Germinal center (tissue), 1 donor: ENCODE measurements around the gene C1orf167.
"Not testable (repeated sequence)": the region's sequence is repeated elsewhere in the genome, so short reads cannot be mapped to it uniquely, and the experiment has no call there.

Experiments used
- DNase-seq: peaks from one replicate; pipeline ENCODE4 v3.0.0; 2012; ENCODE audit warnings: mixed read lengths, low spot score

Gene C1orf167

DNA sequence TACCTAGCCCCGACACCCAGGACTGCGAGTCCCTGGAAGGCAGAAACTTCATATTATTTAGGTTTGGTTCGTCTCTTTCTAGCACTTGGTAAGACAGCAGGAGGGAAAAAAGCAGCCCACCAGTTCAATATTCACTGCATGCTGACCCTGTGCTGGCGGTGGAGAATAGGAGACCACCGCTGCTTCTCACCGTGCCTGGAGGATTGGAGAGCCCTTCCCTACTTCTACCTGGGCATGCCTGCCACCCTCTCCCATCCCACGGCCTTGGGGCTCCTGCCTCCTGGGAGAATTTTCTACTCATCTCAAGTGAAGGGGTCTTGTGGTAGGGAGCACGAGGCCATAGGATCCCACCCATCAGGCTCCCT lies 38.4 kb downstream of the C1orf167 start:
- no peak for DNase-seq

DNA sequence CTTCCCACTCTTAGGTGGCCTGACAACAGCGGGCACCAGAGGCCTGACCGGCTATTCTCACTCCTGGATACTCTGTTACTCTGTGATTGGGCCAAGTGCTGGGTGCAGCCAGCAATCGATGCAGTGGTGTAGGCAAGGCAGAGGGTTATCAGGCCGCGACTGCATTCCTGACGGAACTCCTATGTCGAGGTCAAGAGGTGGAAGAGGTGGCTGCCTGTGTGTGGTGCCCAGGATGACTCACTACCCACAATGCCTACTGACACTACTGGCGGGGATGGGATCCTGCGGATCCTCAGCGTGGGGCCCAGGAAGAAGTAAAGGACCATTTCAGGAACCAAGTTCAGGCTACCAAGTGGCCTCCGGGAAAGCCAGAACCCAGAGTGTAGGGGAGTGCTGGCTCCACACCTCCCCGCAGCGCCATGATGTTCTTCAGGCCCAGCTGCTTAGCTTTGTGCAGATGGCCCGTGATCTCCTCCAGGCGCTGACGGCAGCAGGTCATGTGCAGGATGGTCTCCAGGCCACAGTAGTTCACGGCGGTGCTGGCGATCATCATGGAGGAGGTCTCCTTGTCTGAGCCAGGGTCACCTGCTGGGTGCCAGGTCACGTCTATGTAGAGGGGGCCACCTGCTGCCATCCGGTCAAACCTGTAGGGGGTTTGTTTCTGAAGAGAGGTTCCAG lies 38.9 kb downstream of the C1orf167 start:
- no peak for DNase-seq

DNA sequence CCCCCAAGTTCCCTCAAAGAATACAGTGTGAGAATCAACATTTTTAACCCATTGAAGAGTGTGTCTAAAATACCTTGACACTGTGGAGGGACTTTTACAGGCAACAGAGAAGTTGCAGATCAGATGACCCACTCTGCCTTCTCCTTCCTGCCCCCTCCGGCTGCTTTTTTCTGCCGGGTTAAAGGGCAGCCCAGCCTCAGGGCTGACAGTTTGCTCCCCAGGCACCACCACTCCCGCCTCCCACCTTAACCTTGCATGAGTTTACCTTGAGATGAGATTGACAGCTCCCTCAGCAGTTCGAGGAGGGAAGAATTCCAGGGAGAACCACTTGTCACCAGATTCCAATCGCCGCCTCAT lies 40.6 kb downstream of the C1orf167 start:
- no peak for DNase-seq

DNA sequence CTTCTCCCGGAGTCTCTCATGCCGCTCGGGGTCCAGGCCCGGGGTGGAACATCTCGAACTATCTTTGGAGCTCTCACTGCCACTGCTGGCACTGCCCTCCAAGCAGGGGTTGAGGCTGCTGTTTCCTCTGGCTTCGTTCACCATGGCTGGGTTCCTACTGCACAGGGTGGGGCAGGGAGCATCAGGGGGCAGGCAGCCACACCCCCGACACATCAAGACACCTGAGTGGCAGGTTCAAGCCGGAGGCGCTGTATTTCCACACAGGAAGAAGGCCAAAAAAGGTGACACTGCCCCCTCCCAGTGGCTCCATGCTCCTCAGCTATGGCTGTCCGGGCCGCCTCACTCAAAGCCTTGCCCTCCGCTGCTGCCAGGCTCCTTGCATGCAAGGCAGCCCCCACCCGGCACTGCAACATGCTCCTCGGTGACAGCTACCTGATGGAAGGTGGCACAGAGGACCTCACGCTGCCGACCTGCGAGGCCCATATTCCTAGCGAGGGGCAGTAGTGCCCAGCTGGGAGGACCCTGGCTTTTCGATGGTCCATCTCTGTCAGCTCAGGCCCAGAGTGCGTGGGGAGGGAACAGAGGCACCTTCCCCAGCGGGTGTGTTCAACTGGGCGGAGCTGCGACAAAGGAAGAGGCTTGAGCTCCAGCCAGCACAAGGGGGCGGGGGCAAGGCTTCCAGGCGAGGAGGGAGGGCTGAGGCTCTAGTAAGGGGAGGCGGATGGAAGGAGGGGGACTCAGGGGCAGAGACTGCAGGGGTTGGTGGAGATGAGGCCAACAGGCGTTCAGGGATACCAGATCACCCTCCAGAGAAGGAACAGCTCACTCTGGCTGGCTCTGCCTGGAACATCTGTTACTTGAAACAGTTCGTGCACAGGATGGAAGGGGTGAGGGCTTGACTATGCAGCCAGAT lies 41.2 kb downstream of the C1orf167 start:
- DNase-seq, result peak; percentile 82

DNA sequence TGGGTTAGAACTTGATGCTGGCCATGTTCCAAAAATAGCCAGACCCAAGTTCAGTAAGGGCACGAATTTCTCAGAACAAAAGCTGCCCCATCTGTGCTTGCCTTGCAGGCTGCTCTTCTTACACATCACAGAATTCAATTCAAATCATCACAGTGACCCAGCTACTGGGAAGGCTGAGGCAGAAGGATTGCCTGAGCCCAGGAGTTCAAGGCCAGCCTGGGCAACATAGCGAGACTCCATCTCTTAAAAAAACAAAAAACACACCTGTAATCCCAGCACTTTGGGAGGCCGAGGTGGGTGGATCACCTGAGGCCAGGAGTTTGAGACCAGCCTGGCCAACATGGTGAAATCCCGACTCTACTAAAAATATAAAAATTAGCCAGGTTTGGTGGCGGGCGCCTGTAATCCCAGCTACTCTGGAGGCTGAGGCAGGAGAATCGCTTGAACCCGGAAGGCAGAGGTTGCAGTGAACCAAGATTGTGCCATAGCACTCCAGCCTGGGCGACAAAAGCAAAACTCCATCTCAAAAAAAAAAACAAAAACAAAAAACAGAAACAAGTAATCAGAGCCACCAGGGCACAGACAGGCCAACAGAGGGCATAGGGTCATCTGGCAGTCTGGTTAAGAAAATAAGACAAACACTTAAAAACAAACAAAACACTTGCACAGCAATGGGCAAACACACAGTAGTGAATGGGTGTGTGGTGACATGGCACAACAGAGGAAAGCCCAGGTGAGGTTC lies 42.1 kb downstream of the C1orf167 start:
- DNase-seq, result not testable (repeated sequence)

DNA sequence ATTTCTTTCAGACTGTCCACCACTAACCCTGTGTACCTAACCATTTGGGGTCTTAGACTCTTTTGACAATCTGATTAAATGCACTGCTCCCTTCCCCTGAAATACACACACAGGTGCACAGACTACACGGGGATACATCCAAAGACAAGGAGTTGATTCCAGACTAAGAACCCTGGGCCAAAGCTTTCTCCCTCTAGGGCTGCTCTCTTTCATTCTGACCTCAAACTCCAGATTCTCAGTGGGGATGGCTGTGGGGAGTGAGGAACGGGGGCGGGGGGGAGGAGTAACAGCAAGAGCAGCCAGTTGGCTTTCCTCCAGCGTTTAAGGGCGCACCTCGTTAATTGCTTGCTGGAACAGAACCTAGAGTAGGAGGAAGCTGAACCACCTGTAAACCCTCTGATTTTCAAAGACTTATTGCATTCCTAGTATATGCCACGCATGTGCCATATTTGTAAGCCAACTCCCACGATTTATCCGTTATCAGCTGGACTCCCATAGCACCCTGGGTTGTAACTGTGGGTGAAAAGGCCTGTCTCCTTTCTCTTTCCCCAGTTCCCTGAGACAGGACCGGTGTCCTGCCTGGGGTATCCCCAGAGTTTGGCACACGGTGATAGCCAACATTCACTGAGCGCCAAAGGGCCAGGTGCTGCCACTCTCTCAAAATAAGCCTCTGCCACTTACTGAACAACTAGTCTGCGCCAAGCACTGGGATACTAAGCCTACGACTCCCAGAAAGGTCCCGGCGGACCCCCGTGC lies 42.9 kb downstream of the C1orf167 start:
- peak; percentile 21 for DNase-seq

DNA sequence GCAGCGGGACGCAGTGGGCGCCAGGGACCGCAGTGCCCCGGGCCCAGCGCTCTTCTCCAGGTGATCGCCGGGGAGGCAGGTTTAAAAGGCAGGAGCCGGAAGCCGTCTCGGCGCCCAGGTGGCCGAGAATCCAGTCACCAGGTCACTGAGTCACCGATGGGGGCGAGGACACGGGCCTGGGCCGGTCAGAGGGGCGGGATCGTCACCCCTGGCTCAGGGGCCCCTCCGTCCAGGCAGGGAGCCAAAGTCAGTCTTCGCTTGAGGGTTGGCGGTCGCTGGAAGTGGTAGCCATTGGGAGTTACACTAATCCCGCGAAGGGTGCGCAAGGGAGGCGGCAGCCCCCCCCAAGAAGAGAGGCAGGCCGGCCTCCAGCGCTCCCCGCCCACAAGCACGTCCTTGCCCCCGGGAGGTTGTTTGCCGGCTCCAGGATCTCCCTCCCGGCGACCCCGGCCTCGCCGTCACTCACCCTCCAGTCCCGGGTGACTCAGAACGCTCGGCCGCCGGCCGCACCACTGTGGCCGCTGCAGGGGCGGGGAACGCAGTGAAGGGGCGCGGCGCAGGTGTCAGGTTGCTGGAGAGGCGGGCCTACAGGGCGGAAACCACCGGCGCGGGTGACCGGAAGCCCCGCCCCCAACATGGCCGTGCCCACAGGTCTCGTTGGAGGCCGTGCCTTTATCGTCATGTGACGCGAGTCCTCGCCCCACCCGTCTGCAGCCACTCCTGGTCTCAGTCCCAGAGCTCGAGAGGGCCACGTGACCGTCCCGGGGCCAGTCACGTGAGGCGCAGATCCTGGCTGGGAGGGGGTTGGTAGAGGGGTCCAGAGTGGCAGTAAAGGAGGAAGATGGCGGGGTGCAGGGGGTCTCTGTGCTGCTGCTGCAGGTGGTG lies 43.7 kb downstream of the C1orf167 start, which contains the start of the genes CLCN6 and MTHFR:
Gene CLCN6, plus strand, starts transcription at position 770 of the 885 bp plus-strand sequence. Its CDS starts 72 bp downstream, at position 842.
Gene MTHFR, minus strand, starts transcription at position 543 of the 885 bp plus-strand sequence. CDS start 2,848 bp downstream, outside the sequence.
- DNase-seq, result peak; percentile 98

DNA sequence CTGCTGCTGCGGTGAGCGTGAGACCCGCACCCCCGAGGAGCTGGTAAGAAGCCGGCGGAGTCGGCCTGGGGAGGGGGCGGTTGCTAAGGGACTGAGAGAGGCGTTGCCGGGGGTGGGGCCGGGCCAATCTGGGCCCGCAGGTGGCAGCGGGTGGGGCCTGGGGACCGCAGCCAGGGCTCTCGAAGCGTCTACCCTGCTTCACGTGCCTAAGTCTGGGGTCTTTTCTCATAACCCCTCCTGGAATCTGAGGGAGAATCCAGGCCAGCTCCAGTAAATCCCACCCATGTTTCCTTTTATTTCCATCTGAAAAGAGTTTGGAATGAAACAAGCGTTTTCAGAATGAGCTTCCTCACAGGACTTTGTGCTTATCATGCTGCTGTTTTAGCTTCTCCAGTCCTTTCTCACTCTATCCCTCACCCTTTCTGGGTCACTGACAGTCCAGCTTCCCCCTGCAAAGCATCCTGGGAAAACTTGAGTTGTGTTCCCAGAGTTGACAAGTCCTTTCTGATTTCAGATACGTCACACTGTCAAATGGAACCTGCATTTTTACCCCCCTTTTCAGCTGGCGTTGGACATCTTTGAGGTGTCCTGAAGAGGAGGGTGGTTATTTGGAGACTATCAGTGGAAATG lies 44.4 kb downstream of the C1orf167 start:
- peak; percentile 90 for DNase-seq

DNA sequence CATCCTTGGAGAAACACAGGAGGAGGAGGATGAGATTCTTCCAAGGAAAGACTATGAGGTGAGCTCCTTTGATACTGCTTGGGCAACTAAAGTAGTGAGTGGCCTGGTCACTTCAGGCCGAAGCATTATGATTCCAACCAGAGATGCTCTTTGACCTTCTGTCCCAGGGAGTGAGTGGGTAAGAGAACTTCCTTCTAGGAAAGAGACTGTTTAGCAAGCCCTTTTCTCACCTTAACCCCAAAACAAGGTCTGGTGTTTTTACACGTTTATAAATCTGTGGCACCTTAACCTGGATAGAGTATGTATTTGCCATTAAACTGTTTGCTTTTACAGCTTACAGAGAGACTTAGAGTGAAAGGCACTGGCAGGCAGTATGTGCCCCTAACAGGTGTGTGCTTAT lies 45.1 kb downstream of the C1orf167 start:
- DNase-seq, result no peak

DNA sequence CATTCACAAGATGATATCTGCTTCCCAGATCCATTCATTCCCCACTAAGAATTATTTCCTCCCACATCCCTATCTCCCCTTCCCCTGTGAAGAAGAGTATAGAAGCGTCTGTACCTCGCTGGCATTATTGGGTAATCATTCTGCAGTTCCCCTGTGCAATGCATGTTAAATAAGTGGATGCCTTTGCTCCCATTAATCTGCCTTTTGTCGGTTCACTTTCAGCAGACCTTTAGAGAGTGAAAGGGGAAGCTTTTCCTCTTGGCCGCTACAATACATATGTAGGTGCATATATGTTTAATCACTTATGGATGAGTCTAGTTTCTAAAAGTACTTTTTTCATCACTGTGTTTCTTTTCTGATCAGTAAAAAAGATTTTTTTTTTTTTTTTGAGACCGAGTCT lies 51.0 kb downstream of the C1orf167 start:
- no peak for DNase-seq

DNA sequence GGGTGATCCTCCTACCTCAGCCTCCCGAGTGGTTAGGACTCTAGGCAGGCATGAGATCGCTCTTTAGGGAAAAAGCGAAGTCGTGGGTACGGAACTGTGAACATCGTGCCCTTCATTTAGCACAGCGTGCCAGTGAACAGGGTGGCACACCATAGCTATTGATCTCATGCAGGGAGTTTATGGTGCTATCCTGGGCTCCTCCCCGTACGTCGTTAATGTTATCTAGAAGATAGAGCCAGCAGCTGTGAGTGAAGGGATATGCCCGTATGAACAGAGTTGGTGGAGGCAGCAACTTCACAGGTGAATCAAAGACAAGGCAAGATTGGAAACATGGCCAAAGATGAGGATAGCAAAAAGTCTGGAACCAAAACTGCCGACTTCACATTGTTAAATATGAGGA lies 55.2 kb downstream of the C1orf167 start:
- no peak for DNase-seq

DNA sequence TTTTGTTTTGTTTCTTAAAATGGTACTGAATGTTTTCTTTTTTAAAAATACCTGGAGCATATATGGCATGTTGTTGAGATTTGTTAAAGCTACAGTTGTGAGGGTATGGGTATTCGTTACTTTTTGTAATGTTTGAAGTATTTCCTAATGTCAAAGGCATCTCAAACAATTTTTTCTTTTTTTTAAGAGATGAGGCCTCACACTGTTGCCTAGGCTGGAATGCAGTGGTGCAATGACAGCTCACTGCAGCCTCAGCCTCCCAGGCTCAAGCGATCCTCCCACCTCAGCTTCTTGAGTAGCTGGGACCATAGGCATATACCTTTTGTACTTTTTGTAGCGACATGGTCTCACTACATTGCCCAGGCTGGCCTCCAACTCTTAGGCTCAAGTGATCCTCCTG lies 60.1 kb downstream of the C1orf167 start:
- no peak for DNase-seq

DNA sequence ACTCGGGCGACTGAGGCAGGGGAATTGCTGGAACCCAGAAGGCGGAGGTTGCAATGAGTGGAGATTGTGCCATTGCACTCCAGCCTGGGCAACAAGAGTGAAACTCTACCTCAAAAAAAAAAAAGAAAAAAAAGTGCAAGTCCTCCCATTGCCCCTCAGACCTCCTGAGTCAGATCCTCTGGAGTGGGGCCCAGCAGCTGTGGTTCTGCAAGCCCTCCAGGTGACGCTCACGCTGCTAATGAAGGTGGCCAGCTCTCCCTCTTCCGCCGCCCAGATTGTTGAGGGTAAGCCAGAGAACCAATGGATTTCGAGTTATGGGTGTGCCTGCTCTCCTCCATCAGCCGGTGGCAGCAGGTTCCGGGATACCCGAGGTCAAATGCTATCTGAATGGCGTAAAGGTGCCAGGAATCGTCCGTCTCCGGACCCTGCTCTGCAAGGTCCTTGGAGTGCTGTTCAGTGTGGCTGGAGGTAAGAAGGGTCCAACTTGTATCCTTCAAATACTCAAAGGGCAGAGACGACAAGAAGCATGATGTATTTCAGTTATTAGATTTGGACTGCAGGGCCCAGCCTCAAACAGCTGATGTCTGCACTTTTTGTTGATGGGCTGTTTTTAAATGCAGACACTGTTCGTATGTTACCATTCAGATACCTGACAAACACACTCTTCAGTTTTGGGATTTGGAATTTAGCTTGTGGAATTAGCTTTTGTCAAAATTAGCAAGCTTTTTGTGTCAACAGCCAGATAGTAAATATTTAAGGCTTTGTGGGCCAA lies 61.6 kb downstream of the C1orf167 start:
- DNase-seq, result no peak

DNA sequence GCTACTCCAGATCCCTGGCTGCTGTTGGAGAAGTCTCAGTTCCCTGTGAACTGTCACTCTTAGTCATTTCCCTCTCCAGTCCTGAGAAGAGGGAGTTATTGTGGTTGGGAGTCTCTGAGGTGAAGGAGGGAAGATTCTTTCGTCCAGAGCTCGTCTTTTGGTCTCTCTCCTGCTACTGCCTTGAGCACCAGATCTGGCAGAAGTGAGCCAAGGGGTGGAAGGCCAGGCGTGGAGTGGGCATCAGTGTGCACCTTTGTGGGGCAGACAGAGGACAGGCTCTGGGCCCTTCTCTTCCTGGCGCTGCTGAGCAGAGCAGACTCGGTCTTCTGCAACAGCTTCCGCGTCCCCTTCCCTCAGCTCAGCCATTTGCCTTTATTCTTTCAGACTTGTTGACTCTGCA lies 63.1 kb downstream of the C1orf167 start:
- no peak for DNase-seq

DNA sequence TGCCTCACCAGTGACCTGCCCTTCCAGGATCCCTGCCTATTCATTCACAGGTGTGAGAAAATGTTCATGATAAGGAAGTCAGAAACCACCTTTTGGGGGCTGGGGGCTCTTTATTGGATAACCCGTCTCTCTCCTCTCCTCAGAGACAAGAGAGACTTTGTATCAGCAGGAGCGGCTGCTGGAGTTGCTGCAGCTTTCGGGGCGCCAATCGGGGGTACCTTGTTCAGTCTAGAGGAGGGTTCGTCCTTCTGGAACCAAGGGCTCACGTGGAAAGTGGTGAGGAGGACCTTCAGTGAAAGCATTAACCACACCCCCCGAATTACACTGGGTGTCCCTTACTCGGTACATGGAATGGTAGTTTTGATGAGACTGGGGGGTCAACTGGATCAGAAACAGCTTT lies 65.0 kb downstream of the C1orf167 start:
- DNase-seq, result no peak

DNA sequence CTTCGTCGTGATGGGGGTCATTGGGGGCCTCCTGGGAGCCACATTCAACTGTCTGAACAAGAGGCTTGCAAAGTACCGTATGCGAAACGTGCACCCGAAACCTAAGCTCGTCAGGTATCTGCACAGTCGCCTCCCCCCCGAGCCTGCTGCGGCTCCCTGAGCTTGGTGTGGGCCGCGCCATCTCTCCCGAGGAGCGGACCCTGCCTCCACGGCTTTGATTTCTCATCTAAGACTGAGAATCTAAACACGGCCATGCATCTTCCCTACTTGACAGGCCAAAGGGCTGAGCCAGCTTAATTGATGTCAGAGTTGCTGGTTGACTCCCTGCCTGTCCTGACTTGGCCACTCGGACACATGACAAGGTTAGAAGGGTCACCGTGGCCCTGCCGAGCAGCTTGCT lies 66.5 kb downstream of the C1orf167 start:
- no peak for DNase-seq

DNA sequence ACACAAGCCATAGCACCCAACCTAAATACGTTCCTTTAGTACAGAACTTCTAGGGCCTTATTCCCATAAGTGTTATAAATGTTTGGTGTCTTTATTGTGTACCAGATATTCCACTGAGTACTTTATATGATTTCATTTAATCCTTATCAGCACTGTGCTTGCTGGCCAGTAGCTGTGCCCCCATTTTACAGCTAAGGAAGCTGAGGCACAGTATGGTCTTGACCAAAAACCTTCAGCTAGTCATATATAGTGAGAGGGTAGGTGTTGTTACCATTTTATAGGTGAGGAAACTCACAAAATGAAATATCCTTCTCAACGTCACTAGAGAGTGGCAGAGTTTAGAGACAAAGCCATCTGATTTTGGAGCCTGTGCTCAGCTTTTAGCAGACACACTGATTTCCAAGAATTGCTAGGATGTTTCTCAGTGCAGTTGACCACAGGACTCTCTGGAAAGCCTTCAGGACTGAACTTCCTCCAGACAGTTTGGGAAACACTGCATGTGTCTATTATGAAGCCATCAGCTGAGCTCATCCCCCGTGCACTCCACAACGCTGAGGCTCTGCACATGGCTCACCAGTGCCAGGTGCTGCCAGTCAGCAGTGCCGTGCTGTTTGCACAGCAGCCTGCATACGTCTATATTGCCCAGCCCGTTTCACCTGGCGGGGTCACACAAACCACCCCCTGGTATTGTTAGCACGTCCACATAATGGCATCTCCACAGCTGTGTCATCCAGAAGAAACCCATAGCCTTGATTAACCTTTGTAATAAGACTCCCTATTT lies 70.1 kb downstream of the C1orf167 start:
- DNase-seq, result no peak

DNA sequence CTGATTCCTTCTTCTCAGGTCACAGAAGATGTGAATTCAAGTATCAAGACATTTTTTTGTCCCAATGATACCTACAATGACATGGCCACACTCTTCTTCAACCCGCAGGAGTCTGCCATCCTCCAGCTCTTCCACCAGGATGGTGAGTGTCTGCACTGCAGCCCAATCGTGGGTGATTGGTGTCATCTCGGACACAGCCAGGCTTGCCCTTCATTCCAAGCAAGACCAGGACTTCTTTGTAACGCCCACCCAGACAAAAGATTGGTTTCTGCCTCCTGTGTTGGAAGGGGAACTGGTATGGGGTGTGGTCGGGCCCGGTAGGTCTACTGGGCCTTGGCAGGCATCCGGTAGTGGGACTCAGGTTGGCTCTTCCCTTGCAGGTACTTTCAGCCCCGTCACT lies 71.5 kb downstream of the C1orf167 start:
- DNase-seq, result no peak

DNA sequence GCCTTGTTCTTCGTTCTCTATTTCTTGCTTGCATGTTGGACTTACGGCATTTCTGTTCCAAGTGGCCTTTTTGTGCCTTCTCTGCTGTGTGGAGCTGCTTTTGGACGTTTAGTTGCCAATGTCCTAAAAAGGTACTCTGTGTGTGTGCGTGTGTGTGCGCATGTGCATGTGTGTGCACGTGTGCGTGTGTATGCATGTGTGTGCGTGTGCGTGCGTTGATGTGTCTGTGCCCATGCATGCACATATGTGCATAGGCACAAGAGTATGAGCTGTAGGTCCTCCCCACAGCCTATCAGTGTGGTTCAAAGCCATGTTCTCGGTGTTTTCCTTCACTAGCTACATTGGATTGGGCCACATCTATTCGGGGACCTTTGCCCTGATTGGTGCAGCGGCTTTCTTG lies 71.9 kb downstream of the C1orf167 start:
- no peak for DNase-seq
